Mesothelial cell of epicardium (in vitro differentiated cells): ENCODE measurements around the gene POLR2M. TPM values are rescaled to one million over a fixed set of nuclear protein-coding genes. Genes with fewer than 3 reads are reported as not detected.

ENCODE experiments used
- DNase-seq, 2 experiments: peaks; one replicate each; pipeline ENCODE4 v3.0.0; 2021; ENCODE audit warnings: low spot score in 2 of 2; ENCODE audit not compliant: unreplicated experiment in 2 of 2
- H3K27ac Mint-ChIP-seq: 2 replicates; pipeline ENCODE4 v1.8.0; 2021; ENCODE audit warnings: mixed read lengths
- H3K27me3 Mint-ChIP-seq: 2 replicates; pipeline ENCODE4 v1.8.0; 2021; ENCODE audit warnings: low read depth, mixed read lengths
- H3K36me3 Mint-ChIP-seq: 2 replicates; pipeline ENCODE4 v1.8.0; 2021; ENCODE audit warnings: mixed read lengths
- H3K4me1 Mint-ChIP-seq: 2 replicates; pipeline ENCODE4 v1.8.0; 2021; ENCODE audit warnings: mixed read lengths
- H3K4me3 Mint-ChIP-seq: 2 replicates; pipeline ENCODE4 v1.8.0; 2021; ENCODE audit warnings: mild to moderate bottlenecking, moderate library complexity, mixed read lengths
- H3K9me3 Mint-ChIP-seq: 2 replicates; pipeline ENCODE4 v1.8.0; 2021; ENCODE audit warnings: mixed read lengths
- CTCF ChIP-seq: fragments of 200-600 bp; sonication (generic); IDR thresholded peaks from one replicate; pipeline ENCODE4 v1.5.0; 2021; ENCODE audit warnings: antibody characterized with exemption; ENCODE audit not compliant: unreplicated experiment
- total RNA-seq: library from RNA; stranded (reverse); gene quantifications from 3 replicates; pipeline ENCODE4 v1.2.1, GENCODE V29; 2021

The POLR2M gene
- total RNA-seq, 1 donor from 2014 or later: 109 TPM

GRCh38 chr15:57731530-57732103, 25.1 kb downstream of the POLR2M start:
- no peak for TF ChIP-seq CTCF
- H3K27ac Mint-ChIP-seq: peak overlapping the region; percentile 53
- DNase-seq: no peak
- peaks cover 56% of the 10 kb centered on the region for H3K4me1 Mint-ChIP-seq
- H3K4me3 Mint-ChIP-seq: no peak overlapping the region
- no peaks in the 10 kb centered on the region for H3K36me3 Mint-ChIP-seq
- peaks cover under 1% of the 10 kb centered on the region for H3K9me3 Mint-ChIP-seq
- no peaks in the 10 kb centered on the region for H3K27me3 Mint-ChIP-seq

- peak; percentile 89 for TF ChIP-seq CTCF
- Mint-ChIP-seq H3K27me3 (no peaks in the 10 kb centered on the region), H3K4me3 (no peak overlapping the region), H3K9me3 (peaks cover 8% of the 10 kb centered on the region), H3K27ac (peak overlapping the region; percentile 53), H3K4me1 (peaks cover 49% of the 10 kb centered on the region), H3K36me3 (peaks cover 5% of the 10 kb centered on the region)
- DNase-seq: peak in 1 of 2 experiments; percentile 48
Measured at GRCh38 chr15:57732526-57733331, 26.2 kb downstream of the POLR2M start.

- H3K36me3 Mint-ChIP-seq: peaks cover 5% of the 10 kb centered on the region
- TF ChIP-seq CTCF: no peak
- H3K27ac Mint-ChIP-seq: peak overlapping the region; percentile 4
- H3K4me3 Mint-ChIP-seq: no peak overlapping the region
- peaks cover 48% of the 10 kb centered on the region for H3K4me1 Mint-ChIP-seq
- no peak for DNase-seq
- peaks cover 8% of the 10 kb centered on the region for H3K9me3 Mint-ChIP-seq
- H3K27me3 Mint-ChIP-seq: no peaks in the 10 kb centered on the region
Measured at GRCh38 chr15:57734860-57735259, 28.3 kb downstream of the POLR2M start.

- Mint-ChIP-seq H3K4me3 (no peak overlapping the region), H3K36me3 (peaks cover 5% of the 10 kb centered on the region), H3K27me3 (no peaks in the 10 kb centered on the region), H3K27ac (peak overlapping the region; percentile 4), H3K9me3 (peaks cover 8% of the 10 kb centered on the region), H3K4me1 (peaks cover 50% of the 10 kb centered on the region)
- no peak for TF ChIP-seq CTCF
- DNase-seq: no peak
Measured at GRCh38 chr15:57735431-57735830, 28.9 kb downstream of the POLR2M start.

GRCh38 chr15:57735891-57736290, 29.4 kb downstream of the POLR2M start:
- H3K27me3 Mint-ChIP-seq: no peaks in the 10 kb centered on the region
- TF ChIP-seq CTCF: no peak
- H3K9me3 Mint-ChIP-seq: peaks cover 8% of the 10 kb centered on the region
- peak overlapping the region; percentile 4 for H3K27ac Mint-ChIP-seq
- H3K36me3 Mint-ChIP-seq: peaks cover 5% of the 10 kb centered on the region
- H3K4me1 Mint-ChIP-seq: peaks cover 54% of the 10 kb centered on the region
- H3K4me3 Mint-ChIP-seq: no peak overlapping the region
- DNase-seq: no peak
